AG04449 (cell line): ENCODE data around the gene USP49.
"Not testable (repeated sequence)": the region's sequence is repeated elsewhere in the genome, so short reads cannot be mapped to it uniquely, and the experiment has no call there.

Experiments
- CTCF ChIA-PET: fragments of 350-600 bp; formaldehyde crosslinking; extraction: SDS; loops from one replicate; lab custom pipeline; 2021; ENCODE audit warnings: antibody characterized with exemption; lab: Yijun Ruan, JAX
- POLR2A ChIA-PET: fragments of 400-600, 350-600 bp; formaldehyde crosslinking; extraction: SDS; loops from one replicate; lab custom pipeline; 2020; ENCODE audit warnings: antibody characterized with exemption, inconsistent platforms; lab: Yijun Ruan, JAX
- DNase-seq: peaks from one replicate; pipeline ENCODE4 v3.0.0-alpha.2; 2010; ENCODE audit warnings: low read depth, low spot score
- H3K4me3 ChIP-seq: 2 replicates; pipeline ENCODE4 v1.5.1; 2011; ENCODE audit warnings: low read depth, mild to moderate bottlenecking, control low read depth, low read length
- CTCF ChIP-seq: IDR thresholded peaks from one replicate; pipeline ENCODE4 v1.5.1; 2011; ENCODE audit warnings: mild to moderate bottlenecking, moderate library complexity, low read length, control low read depth, inconsistent platforms; ENCODE audit not compliant: insufficient read depth; ENCODE audit errors: missing control alignments

Gene USP49

GRCh38 chr6:41818271-41819054 lies 76.7 kb downstream of the USP49 start:
- ChIA-PET CTCF (interaction anchor here (0.7 to 8.4 kb wide), 6 partner anchors 10 to 226 kb away, joined by 3 to 46 read pairs (median 4); partner anchors contain the start of gene TOMM6), POLR2A (no interaction called here)
- TF ChIP-seq CTCF, result no peak
- DNase-seq, result no peak
- no peak overlapping the region for H3K4me3 ChIP-seq

GRCh38 chr6:41815587-41815986 lies 79.6 kb downstream of the USP49 start:
- CTCF ChIA-PET, result interaction anchor here (1.2 to 8.4 kb wide), 4 partner anchors 10 to 106 kb away, joined by 3 to 46 read pairs (median 8); partner anchors contain the start of genes BYSL, MED20 and TOMM6
- no peak for DNase-seq
- POLR2A ChIA-PET, result no interaction called here
- no peak for TF ChIP-seq CTCF
- H3K4me3 ChIP-seq, result no peak overlapping the region

- CTCF ChIA-PET, result interaction anchor here (1.2 to 8.4 kb wide), 6 partner anchors 9 to 229 kb away, joined by 3 to 46 read pairs (median 6); partner anchors contain the start of genes BYSL, MED20 and TOMM6
- POLR2A ChIA-PET, result no interaction called here
- TF ChIP-seq CTCF, result no peak
- H3K4me3 ChIP-seq, result no peak overlapping the region
- DNase-seq, result no peak
Measured at GRCh38 chr6:41814629-41815028, 80.5 kb downstream of the USP49 start.

- H3K4me3 ChIP-seq, result no peak overlapping the region
- TF ChIP-seq CTCF, result no peak
- ChIA-PET CTCF (interaction anchor here (1.0 to 8.4 kb wide), 6 partner anchors 10 to 230 kb away, joined by 4 to 46 read pairs (median 6); partner anchors contain the start of genes BYSL, MED20 and TOMM6), POLR2A (no interaction called here)
- DNase-seq, result no peak
Measured at GRCh38 chr6:41813956-41814355, 81.2 kb downstream of the USP49 start.

GRCh38 chr6:41813469-41813868 lies 81.7 kb downstream of the USP49 start:
- ChIA-PET CTCF (interaction anchor here (0.7 to 8.4 kb wide), 7 partner anchors 10 to 230 kb away, joined by 3 to 46 read pairs (median 4); partner anchors contain the start of genes BYSL, MED20 and TOMM6), POLR2A (no interaction called here)
- H3K4me3 ChIP-seq, result no peak overlapping the region
- TF ChIP-seq CTCF, result no peak
- no peak for DNase-seq

- CTCF ChIA-PET, POLR2A ChIA-PET, H3K4me3 ChIP-seq, DNase-seq: not testable (repeated sequence)
Measured at GRCh38 chr6:41811946-41812345, 83.2 kb downstream of the USP49 start.

GRCh38 chr6:41811095-41811494 lies 84.1 kb downstream of the USP49 start:
- H3K4me3 ChIP-seq, result no peak overlapping the region
- CTCF ChIA-PET, result no interaction called here
- no peak for TF ChIP-seq CTCF
- POLR2A ChIA-PET, result no interaction called here
- DNase-seq, result no peak
